Measurements from ENCODE around the gene FOXE1.

- no peak for TF ChIP-seq CTCF (IDR thresholded peaks at IDR 0.05)
- TF ChIP-seq POLR2A (IDR thresholded peaks at IDR 0.05): no peak
Observed at GRCh38 chr9:97845130-97845529, 7.9 kb upstream of the FOXE1 start.
